HG03571 (cell line): ENCODE data around the gene MOXD1.
A peak's percentile ranks its signal among the peaks of the same experiment; 100 is the strongest.
"Not testable (repeated sequence)": the region's sequence is repeated elsewhere in the genome, so short reads cannot be mapped to it uniquely, and the experiment has no call there.

Experiments used
- ATAC-seq: cut with Tn5 transposase; IDR thresholded peaks from one replicate; pipeline ENCODE4 v1.9.1; 2021; ENCODE audit not compliant: unreplicated experiment

The MOXD1 gene

GRCh38 chr6:132357120-132357519 lies 44.2 kb downstream of the MOXD1 start:
- ATAC-seq = no peak

- ATAC-seq = no peak
Measured at GRCh38 chr6:132354517-132355167, 46.6 kb downstream of the MOXD1 start.

- not testable (repeated sequence) for ATAC-seq
Measured at GRCh38 chr6:132351986-132352385, 49.3 kb downstream of the MOXD1 start.

- ATAC-seq = no peak
Measured at GRCh38 chr6:132348231-132348630, 53.0 kb downstream of the MOXD1 start.

- ATAC-seq = no peak
Measured at GRCh38 chr6:132344811-132345210, 56.5 kb downstream of the MOXD1 start.

- ATAC-seq = no peak
Measured at GRCh38 chr6:132341646-132342045, 59.6 kb downstream of the MOXD1 start.

- no peak for ATAC-seq
Measured at GRCh38 chr6:132334521-132334885, 66.8 kb downstream of the MOXD1 start.

GRCh38 chr6:132333639-132334520 lies 67.4 kb downstream of the MOXD1 start:
- no peak for ATAC-seq

- ATAC-seq = no peak
Measured at GRCh38 chr6:132330759-132331158, 70.5 kb downstream of the MOXD1 start.

GRCh38 chr6:132322398-132322797 lies 78.9 kb downstream of the MOXD1 start:
- no peak for ATAC-seq

GRCh38 chr6:132320007-132320406 lies 81.3 kb downstream of the MOXD1 start:
- ATAC-seq = no peak

GRCh38 chr6:132316970-132317369 lies 84.3 kb downstream of the MOXD1 start:
- no peak for ATAC-seq

- ATAC-seq = peak; percentile 96
Measured at GRCh38 chr6:132314432-132314831, 86.8 kb downstream of the MOXD1 start.

- ATAC-seq = no peak
Measured at GRCh38 chr6:132310921-132311320, 90.4 kb downstream of the MOXD1 start.

- not testable (repeated sequence) for ATAC-seq
Measured at GRCh38 chr6:132310151-132310550, 91.1 kb downstream of the MOXD1 start.

- no peak for ATAC-seq
Measured at GRCh38 chr6:132304891-132305305, 96.4 kb downstream of the MOXD1 start.

- peak; percentile 86 for ATAC-seq
Measured at GRCh38 chr6:132300323-132300949, 100.8 kb downstream of the MOXD1 start.

- peak; percentile 54 for ATAC-seq
Measured at GRCh38 chr6:132298344-132298949, 102.8 kb downstream of the MOXD1 start.

GRCh38 chr6:132289756-132290155 lies 111.5 kb downstream of the MOXD1 start:
- ATAC-seq = no peak

- no peak for ATAC-seq
Measured at GRCh38 chr6:132287101-132287500, 114.2 kb downstream of the MOXD1 start.

GRCh38 chr6:132286298-132287019 lies 114.8 kb downstream of the MOXD1 start:
- ATAC-seq = peak; percentile 50
